ENCODE data around the gene SDK1.

Gene SDK1

DNA sequence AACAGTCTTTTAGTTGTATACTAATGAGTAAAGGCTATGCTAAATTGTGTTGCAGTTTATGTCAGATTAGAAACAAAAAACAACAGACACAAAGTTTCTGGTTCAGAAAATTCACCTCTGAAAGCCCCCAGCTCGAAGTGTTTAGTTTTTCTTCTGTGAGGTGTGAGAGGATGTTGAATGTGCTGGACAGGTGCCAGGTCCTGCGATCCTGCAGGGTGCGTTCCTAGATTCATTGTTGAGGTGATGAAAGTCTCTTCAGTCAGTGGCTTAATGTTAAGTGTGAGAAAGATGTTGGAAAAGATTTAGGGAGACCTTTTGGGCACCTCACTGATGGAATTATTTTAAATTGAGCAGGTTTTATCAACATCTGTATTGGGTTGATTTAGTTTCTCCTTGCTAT, 287.3 kb downstream of the SDK1 start:
- DNase-seq (ENCODE audit: low spot score) = no peak
- H3K27me3 ChIP-seq (ENCODE audit: insufficient read depth, poor library complexity, severe bottlenecking) = no peaks in the 10 kb centered on the region
- no peaks in the 10 kb centered on the region for H3K9me3 ChIP-seq (ENCODE audit: severe bottlenecking)
- no peaks in the 10 kb centered on the region for H3K36me3 ChIP-seq (ENCODE audit: low read depth)
- H3K4me1 ChIP-seq (ENCODE audit: insufficient read depth, poor library complexity, severe bottlenecking) = peaks cover 13% of the 10 kb centered on the region
- TF ChIP-seq, protein P1, sequence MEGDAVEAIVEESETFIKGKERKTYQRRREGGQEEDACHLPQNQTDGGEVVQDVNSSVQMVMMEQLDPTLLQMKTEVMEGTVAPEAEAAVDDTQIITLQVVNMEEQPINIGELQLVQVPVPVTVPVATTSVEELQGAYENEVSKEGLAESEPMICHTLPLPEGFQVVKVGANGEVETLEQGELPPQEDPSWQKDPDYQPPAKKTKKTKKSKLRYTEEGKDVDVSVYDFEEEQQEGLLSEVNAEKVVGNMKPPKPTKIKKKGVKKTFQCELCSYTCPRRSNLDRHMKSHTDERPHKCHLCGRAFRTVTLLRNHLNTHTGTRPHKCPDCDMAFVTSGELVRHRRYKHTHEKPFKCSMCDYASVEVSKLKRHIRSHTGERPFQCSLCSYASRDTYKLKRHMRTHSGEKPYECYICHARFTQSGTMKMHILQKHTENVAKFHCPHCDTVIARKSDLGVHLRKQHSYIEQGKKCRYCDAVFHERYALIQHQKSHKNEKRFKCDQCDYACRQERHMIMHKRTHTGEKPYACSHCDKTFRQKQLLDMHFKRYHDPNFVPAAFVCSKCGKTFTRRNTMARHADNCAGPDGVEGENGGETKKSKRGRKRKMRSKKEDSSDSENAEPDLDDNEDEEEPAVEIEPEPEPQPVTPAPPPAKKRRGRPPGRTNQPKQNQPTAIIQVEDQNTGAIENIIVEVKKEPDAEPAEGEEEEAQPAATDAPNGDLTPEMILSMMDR (IDR thresholded peaks at IDR 0.05; ENCODE audit: poor library complexity, severe bottlenecking) = no peak
- no peak overlapping the region for H3K4me3 ChIP-seq (ENCODE audit: severe bottlenecking)
- H3K27ac ChIP-seq (ENCODE audit: poor library complexity, severe bottlenecking) = no peak overlapping the region
- ATAC-seq (ENCODE audit: low read depth) = no peak

DNA sequence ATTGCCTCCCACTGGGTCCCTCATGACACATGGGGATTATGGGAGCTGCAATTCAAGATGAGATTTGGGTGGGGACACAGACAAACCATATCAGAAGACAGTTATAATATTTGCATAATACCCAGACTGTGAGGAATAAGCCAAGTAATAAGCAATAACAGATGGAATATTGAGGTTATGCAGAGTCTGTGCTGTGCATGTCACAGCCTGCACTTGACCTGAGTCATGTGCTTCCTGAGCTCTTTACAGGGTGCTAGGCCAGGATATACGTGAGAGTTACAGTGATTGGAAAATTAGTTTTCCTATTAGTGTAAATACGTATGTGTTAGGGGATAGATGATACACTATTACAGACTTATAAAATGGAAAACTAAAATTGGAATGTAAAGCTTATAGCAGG, 288.7 kb downstream of the SDK1 start:
- no peak for DNase-seq (ENCODE audit: low spot score)
- no peak overlapping the region for H3K4me3 ChIP-seq (ENCODE audit: severe bottlenecking)
- H3K9me3 ChIP-seq (ENCODE audit: severe bottlenecking) = no peaks in the 10 kb centered on the region
- peak; percentile 97 for ATAC-seq (ENCODE audit: low read depth)
- TF ChIP-seq, protein P1 (IDR thresholded peaks at IDR 0.05; ENCODE audit: poor library complexity, severe bottlenecking) = no peak
- H3K27ac ChIP-seq (ENCODE audit: poor library complexity, severe bottlenecking) = peak overlapping the region; percentile 14
- H3K4me1 ChIP-seq (ENCODE audit: insufficient read depth, poor library complexity, severe bottlenecking) = peaks cover 13% of the 10 kb centered on the region
- H3K27me3 ChIP-seq (ENCODE audit: insufficient read depth, poor library complexity, severe bottlenecking) = no peaks in the 10 kb centered on the region
- no peaks in the 10 kb centered on the region for H3K36me3 ChIP-seq (ENCODE audit: low read depth)

DNA sequence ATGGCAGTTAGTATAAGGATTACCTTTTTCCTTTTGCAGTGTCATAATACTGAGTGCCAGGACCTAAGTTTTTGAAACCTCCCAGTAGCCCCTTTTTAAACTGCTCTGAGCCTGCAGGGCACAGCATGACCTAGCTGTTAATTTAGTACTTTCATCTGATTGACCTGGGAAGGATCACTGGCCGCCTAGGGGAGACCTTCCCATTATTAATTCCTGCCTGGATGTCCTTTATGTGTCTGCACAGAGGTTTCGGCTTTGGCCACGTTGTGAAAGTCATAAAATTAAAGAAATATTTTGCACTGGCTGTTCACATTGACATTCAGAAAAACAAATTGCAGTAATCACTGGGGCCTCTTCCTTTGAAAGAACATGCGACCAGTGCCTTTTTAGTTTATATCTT, 290.2 kb downstream of the SDK1 start:
- Histone ChIP-seq H3K4me3 (ENCODE audit: severe bottlenecking) (no peak overlapping the region), H3K36me3 (ENCODE audit: low read depth) (no peaks in the 10 kb centered on the region), H3K27me3 (ENCODE audit: insufficient read depth, poor library complexity, severe bottlenecking) (no peaks in the 10 kb centered on the region), H3K27ac (ENCODE audit: poor library complexity, severe bottlenecking) (no peak overlapping the region), H3K9me3 (ENCODE audit: severe bottlenecking) (no peaks in the 10 kb centered on the region), H3K4me1 (ENCODE audit: insufficient read depth, poor library complexity, severe bottlenecking) (peaks cover 13% of the 10 kb centered on the region)
- ATAC-seq (ENCODE audit: low read depth) (no peak), DNase-seq (ENCODE audit: low spot score) (no peak)
- TF ChIP-seq, protein P1 (IDR thresholded peaks at IDR 0.05; ENCODE audit: poor library complexity, severe bottlenecking) = no peak

DNA sequence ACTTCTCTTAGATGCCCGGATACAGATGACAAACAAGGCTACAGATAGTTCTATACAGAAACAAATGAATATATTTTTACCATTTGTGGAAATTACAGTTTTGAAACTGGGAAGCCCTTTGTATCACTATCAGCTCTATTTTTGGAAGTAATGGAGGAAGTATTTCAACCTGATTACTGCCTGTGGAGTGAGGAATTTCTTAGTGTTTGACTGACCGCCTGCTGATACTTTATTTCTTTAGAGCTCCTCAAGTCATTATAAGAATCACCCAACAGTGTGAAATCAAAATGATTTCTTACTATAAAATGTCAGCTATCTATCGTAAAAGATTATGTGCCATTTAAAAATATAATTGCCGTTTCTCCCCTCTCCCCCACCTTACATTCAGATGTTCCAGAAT, 290.9 kb downstream of the SDK1 start:
- DNase-seq (ENCODE audit: low spot score) = no peak
- H3K27ac ChIP-seq (ENCODE audit: poor library complexity, severe bottlenecking) = no peak overlapping the region
- ATAC-seq (ENCODE audit: low read depth) = no peak
- TF ChIP-seq, protein P1 (IDR thresholded peaks at IDR 0.05; ENCODE audit: poor library complexity, severe bottlenecking) = no peak
- no peaks in the 10 kb centered on the region for H3K36me3 ChIP-seq (ENCODE audit: low read depth)
- H3K4me1 ChIP-seq (ENCODE audit: insufficient read depth, poor library complexity, severe bottlenecking) = peaks cover 13% of the 10 kb centered on the region
- no peaks in the 10 kb centered on the region for H3K9me3 ChIP-seq (ENCODE audit: severe bottlenecking)
- no peaks in the 10 kb centered on the region for H3K27me3 ChIP-seq (ENCODE audit: insufficient read depth, poor library complexity, severe bottlenecking)
- no peak overlapping the region for H3K4me3 ChIP-seq (ENCODE audit: severe bottlenecking)

DNA sequence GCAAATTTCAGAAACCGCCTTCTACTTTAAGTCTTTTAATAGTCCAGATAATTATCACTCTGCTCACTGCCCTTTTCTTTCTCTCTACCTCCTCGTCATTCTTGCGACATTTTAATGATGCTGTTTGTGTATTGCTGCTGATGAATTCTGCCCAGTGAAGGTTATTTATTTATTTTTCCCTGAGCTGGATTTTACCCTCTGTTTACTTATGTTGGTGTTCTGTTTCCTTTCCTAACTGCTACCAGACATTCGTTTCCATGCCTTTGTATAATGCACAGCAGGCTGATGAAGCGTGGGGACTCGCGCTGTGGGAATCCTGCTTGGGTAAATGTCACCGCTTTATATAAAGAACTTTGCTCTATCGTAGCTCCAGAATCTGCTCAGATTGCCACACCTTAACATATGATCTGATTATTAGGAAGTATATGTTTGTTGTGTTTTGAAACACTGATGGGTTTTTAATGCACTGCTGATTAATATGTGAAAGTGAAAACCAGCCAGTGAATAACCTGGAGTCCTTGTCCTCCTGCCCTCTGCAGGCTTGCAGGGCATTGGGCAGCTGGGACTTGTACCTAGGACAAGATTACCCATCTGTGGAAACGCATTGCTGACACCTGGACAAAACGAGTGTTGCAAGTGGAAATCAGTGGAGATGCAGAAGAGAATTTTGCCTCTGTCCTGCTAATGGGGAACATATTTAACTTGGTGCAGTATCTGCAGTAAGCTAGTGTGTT, 291.5 kb downstream of the SDK1 start:
- Histone ChIP-seq H3K4me3 (ENCODE audit: severe bottlenecking) (no peak overlapping the region), H3K27me3 (ENCODE audit: insufficient read depth, poor library complexity, severe bottlenecking) (no peaks in the 10 kb centered on the region), H3K4me1 (ENCODE audit: insufficient read depth, poor library complexity, severe bottlenecking) (peaks cover 13% of the 10 kb centered on the region), H3K27ac (ENCODE audit: poor library complexity, severe bottlenecking) (no peak overlapping the region), H3K9me3 (ENCODE audit: severe bottlenecking) (no peaks in the 10 kb centered on the region), H3K36me3 (ENCODE audit: low read depth) (no peaks in the 10 kb centered on the region)
- DNase-seq (ENCODE audit: low spot score) (no peak), ATAC-seq (ENCODE audit: low read depth) (no peak)
- TF ChIP-seq, protein P1 (IDR thresholded peaks at IDR 0.05; ENCODE audit: poor library complexity, severe bottlenecking) = no peak

Data from RWPE2 (cell line).